Endometrial microvascular endothelial cells (primary cell): ENCODE data around the gene CIBAR2. TPM values are rescaled to one million over a fixed set of nuclear protein-coding genes. Genes with fewer than 3 reads are reported as not detected.

Source experiments
- in situ Hi-C: cut with HindIII; loops from 2 replicates; pipeline ENCODE4 v1.10.0; 2017; ENCODE audit warnings: low sequenced_read_pairs, low pct_unique_long_range_greater_than_20kb; ENCODE audit errors: inconsistent ontology term
- total RNA-seq: library from RNA; depleted of rRNA; stranded (reverse); fragments of >200 nt; gene quantifications from one replicate; pipeline ENCODE4 v1.2.3, GENCODE V29; 2015; ENCODE audit errors: inconsistent ontology term

The CIBAR2 gene
- total RNA-seq, 1 donor from 2014 or later = not detected

DNA sequence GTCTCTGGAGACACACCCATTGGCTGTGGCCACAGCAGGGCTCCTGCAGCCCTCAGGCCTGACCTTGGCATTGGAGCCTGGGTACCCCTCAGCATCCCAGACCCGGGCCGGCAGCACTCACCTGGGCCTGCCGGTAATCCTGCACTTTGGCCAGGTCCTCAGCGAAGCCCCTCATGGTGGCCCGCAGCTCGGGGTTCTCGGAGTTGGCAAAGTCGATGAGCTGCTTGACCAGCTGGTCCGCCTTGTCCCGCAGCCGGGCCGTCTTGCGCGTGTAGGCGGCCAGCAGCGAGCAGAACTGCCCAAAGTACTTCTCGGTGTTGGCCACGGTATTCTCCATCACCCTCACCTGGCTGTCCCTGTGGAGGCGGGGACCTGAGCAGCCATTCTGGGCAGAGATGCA is 2.2 kb downstream of the CIBAR2 start:
- in situ Hi-C loops = no loop called here

- in situ Hi-C loops = no loop called here
Observed at GRCh38 chr16:85107532-85107931, 4.7 kb downstream of the CIBAR2 start.

DNA sequence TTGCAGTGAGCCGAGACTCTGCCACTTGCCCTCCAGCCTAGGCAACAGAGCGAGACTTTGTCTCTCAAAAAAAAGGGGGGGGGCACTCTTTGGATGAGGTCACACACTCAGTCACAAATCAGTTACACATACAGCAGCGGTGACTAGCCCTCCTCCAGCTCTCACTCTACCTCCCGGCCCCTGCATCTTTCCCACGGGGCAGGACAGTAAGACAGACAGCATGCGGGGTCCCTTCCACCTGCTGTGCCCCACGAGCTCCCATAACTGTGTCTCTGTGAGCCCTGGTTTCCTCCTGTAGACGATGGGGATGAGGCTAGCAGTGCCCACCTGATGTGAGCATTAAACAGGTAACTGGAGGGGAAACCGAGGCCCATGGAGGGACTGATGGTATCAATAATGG is 5.2 kb downstream of the CIBAR2 start:
- in situ Hi-C loops = no loop called here

DNA sequence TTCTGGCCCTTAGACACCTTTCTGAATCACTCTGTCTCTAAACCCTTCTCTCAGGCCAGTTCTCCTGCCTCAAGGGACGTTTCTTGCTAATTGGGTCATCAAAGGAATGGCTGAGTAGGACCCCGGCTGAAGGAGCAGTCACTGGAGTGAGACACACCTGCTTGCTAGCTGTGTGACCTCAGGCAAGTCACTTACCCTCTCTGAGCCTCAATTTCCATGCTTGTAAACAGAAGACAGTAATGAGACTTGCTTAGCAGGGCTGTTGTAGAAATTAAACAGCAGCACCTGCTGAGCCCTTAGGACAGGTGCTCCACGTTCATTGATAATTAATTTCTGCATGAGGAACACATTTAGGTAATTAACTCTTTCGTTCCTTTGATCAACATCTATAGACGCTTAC is 6.8 kb downstream of the CIBAR2 start:
- in situ Hi-C loops = no loop called here

GRCh38 chr16:85104821-85105391 is 7.4 kb downstream of the CIBAR2 start:
- in situ Hi-C loops = no loop called here

- in situ Hi-C loops = no loop called here
Observed at GRCh38 chr16:85104147-85104546, 8.1 kb downstream of the CIBAR2 start.

DNA sequence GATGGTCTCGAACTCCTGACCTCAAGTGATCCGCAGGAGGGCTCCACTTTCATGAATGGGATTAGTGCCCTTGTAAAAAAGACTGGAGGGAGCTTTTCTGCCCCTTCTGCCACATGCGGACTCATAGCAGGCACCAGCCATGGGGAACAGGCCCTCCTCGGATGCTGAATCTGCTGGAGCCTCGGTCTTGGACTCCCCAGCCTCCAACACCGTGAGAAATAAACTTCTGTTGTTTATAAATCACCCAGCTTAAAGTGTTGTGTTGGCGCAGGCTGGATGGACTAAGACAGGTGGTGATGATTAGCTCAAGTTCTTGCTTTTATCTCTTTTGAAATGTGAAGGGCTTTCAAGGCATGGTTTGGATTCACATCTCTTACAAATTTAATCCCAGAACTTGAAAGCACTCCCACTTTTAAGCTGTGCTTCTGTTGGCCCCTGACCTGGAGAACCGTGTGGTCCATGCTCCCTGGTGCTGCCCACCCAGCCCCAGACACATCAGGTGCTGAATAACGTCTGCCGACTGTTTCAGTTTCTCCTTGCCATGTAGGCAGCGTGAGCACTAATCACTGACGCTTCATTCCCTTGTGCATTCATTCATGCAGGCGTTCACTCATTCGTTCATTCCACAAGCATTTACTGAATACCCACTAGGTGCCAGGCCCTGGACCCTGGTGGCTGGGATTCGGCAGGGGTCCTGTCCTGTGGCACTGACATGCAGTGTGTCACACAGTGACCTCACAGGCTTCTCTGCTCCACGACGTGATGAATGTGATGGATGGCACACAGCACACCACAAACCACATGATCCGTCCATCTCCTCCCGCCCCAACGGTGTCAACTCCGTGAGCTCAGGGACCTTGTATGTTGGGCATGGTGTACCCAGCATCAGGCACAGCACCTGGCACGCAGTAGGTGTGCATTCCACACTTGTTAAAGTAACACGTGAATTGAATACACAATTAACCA is 8.9 kb downstream of the CIBAR2 start:
- in situ Hi-C loops = no loop called here

- in situ Hi-C loops = no loop called here
Observed at GRCh38 chr16:85101956-85102630, 10.2 kb downstream of the CIBAR2 start.

DNA sequence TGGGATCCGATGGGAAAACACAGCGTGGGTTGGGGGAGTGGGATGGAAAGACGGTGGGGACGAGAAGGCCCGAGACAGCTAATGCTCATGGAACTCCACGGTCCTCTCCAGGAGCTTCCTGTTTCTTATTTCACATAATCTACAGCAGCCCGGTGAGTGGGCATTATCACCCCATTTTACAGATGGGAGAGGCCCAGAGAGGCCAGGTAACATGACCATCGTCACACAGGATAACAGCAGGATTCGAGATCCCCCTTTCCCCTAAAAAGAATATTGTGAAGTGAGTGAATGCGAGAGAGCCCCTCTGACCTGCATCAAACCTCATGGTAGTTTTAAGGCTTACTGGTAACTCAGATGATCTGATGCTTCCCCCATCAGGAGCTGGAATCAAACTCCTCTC is 12.0 kb downstream of the CIBAR2 start:
- in situ Hi-C loops = no loop called here

- in situ Hi-C loops = no loop called here
Observed at GRCh38 chr16:85098565-85098964, 13.7 kb downstream of the CIBAR2 start.

GRCh38 chr16:85096921-85097320 is 15.4 kb downstream of the CIBAR2 start:
- in situ Hi-C loops = no loop called here

DNA sequence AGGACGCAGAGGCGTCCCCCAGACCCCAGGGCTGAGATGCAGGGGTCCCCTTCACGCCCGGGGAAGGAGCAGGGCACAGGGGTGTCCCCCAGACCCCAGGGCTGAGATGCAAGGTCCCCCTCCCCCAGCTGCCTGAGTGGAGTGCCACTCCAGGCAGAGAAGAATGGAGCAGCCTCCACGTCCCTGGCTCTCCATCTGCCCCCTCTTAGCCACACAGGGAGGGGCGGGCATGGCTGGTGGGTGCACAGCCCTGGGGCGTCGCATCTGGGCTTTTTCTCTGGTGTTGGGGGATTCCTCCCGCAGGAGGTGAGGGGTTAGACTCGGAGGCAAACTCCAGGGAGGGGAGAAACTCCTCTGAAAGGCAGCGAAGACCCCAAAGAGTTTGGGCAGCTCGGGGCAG is 17.5 kb downstream of the CIBAR2 start:
- in situ Hi-C loops = no loop called here

DNA sequence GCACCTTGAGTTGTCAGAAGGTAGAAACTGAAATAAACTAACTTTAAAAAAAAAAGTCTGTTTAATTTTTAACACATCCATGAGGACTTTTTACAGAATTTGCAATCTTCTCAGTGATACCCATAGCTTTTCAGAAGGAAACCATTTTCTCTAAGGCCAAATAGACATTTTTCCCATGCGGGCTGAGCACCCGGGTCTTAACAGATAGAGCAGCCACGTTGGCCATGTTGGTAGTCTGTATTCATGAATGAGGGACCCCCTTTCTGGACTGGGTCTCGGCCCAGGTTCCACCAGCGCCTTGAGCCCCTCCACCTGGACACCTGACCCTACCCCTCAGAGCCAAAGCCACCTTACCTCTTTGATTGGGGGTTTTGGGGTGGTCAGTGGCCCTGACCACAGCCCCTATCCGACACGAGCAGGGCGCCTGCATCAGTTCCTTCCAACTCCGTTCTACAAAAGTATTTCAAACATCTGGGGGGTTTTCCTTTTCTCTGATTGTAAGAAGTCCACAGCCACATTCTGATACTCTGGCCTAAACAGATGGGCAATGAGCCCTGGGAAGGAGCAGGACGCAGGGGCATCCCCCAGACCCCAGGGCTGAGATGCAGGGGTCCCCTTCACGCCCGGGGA is 18.0 kb downstream of the CIBAR2 start:
- in situ Hi-C loops = no loop called here

DNA sequence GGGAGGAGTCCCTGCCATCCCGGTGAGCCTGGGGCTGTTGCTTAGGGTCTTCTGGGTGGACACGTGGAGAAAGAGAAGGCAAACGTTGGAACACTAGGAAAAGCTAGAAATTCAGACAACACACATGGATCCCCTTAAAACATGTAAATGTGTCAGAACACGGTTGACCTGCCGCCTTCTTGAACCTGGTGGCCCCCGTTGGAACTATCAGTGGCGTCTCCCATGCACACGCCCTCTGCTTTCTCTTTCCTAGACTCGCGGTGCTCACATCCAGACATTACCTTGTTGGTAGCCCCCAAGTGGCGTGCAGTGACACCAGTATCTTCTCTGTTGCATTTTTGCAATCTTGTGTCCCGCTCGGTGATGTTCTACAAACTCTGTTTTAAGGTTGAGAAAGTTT is 18.6 kb downstream of the CIBAR2 start:
- in situ Hi-C loops = no loop called here

- in situ Hi-C loops = no loop called here
Observed at GRCh38 chr16:85092851-85093250, 19.4 kb downstream of the CIBAR2 start.

GRCh38 chr16:85092309-85092708 is 20.0 kb downstream of the CIBAR2 start:
- in situ Hi-C loops = no loop called here

- in situ Hi-C loops = no loop called here
Observed at GRCh38 chr16:85091522-85091910, 20.8 kb downstream of the CIBAR2 start.

DNA sequence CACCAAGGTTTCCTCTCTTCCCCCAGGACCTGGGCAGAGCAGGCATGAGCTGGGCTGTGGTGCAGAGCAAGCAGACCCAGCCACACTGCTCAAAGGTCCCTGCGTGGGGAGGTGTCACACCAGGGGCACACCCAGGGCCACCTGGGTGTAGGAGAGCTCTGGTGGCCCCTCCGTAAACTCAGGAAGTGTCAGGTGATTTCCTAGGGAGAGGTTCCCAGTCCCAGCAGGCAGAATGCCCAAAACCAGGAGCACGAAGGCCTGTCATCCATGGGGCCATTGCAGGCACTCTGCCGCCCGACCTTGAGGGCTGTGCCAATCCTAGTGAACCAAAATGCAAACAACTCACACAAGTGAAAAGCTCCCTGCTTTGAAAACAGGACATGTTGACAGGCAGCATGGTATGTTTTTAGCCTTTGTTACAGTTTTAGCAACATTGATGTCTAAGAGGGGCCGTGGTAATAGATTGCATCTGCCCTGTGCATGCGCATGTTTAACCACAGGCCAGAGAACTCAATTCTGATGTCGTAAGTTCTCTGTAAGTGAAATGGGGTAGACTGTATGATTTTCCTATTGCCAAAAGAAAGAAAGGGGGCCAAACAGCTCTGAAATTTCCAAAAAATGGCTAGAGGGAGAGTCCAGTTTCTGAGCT is 21.3 kb downstream of the CIBAR2 start:
- in situ Hi-C loops = no loop called here

DNA sequence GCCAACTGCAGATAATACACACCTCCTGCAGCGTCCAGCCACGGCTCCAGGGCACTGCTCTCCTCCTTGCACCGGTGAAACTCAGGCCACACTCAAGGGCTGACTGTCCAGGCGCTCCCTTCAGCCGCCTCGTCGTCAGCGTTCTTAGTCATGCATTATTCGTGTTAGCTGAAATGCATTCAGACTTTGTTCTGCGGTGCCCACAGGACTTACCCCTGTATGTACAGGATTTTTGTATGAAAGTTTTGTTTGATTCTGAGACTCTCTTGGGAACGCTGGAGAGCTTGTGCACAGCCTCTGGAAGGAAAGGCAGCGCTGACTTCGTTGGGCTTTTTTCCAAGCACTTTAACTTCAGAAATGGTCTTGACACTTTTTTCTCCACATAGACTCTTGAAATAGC is 22.1 kb downstream of the CIBAR2 start:
- in situ Hi-C loops = no loop called here
